H1 (cell line): Measurements from ENCODE around the gene PTPRD. TPM values are rescaled to one million over a fixed set of nuclear protein-coding genes. Genes with fewer than 3 reads are reported as not detected.

Experiments
- CHD7 ChIP-seq: fragments of 300-600 bp; sonication (generic); IDR thresholded peaks from 2 replicates; pipeline ENCODE4 v1.7.1; 2012; ENCODE audit warnings: low read length, moderate library complexity, mild to moderate bottlenecking, inconsistent platforms; ENCODE audit not compliant: insufficient replicate concordance
- CREB1 ChIP-seq: IDR thresholded peaks from 2 replicates; pipeline ENCODE4 v1.6.1; 2012; ENCODE audit warnings: inconsistent platforms
- E2F6 ChIP-seq: IDR thresholded peaks from 2 replicates; pipeline ENCODE4 v1.6.1; 2012; ENCODE audit warnings: inconsistent platforms
- GABPA ChIP-seq: IDR thresholded peaks from 2 replicates; pipeline ENCODE4 v1.6.1; 2011; ENCODE audit warnings: mild to moderate bottlenecking, low read length, moderate library complexity, borderline replicate concordance; ENCODE audit not compliant: insufficient read depth
- JUND ChIP-seq: IDR thresholded peaks from 2 replicates; pipeline ENCODE4 v1.6.1; 2011; ENCODE audit warnings: mild to moderate bottlenecking, improper control_type of control experiment, low read length
- KDM5A ChIP-seq: fragments of 200-600 bp; IDR thresholded peaks from 2 replicates; pipeline ENCODE4 v1.7.1; 2012; ENCODE audit warnings: mild to moderate bottlenecking, low read length, inconsistent platforms, mixed read lengths
- NRF1 ChIP-seq: IDR thresholded peaks from 2 replicates; pipeline ENCODE4 v1.6.1; 2011; ENCODE audit warnings: mild to moderate bottlenecking, low read depth, low read length, improper control_type of control experiment
- RFX5 ChIP-seq: IDR thresholded peaks from 2 replicates; pipeline ENCODE4 v1.6.1; 2011; ENCODE audit warnings: low read depth, low read length, improper control_type of control experiment, borderline replicate concordance
- SAP30 ChIP-seq: fragments of 300-600 bp; sonication (generic); IDR thresholded peaks from 2 replicates; pipeline ENCODE4 v1.7.1; 2012; ENCODE audit warnings: low read length, moderate library complexity, mild to moderate bottlenecking, inconsistent platforms; ENCODE audit not compliant: insufficient read depth, insufficient replicate concordance
- SP2 ChIP-seq: IDR thresholded peaks from 2 replicates; pipeline ENCODE4 v1.6.1; 2012; ENCODE audit warnings: mild to moderate bottlenecking, low read length, inconsistent platforms
- TAF1 ChIP-seq: IDR thresholded peaks from 2 replicates; pipeline ENCODE4 v1.6.1; 2011; ENCODE audit warnings: mild to moderate bottlenecking, low read depth, low read length
- TCF12 ChIP-seq: IDR thresholded peaks from 2 replicates; pipeline ENCODE4 v1.6.1; 2011; ENCODE audit warnings: low read depth, mild to moderate bottlenecking, low read length
- polyA plus RNA-seq, 7 experiments: library from polyadenylated mRNA; depleted of rRNA in 3 of 7; stranded (reverse) in 5 of 7; unstranded in 2 of 7; fragments of >200 nt in 5 of 7; fragments of 200-250 nt in 2 of 7; gene quantifications; 1 replicate in 5 of 7; 2 replicates in 1 of 7; 4 replicates in 1 of 7; pipeline versions ENCODE4 v1.2.1 to v1.2.3, GENCODE V29; 2011 to 2013; ENCODE audit warnings: missing spikeins in 2 of 7, mixed read lengths in 2 of 7
- total RNA-seq: library from RNA; stranded (reverse); fragmentation: NEBNext Ultra II Directional; extraction: Animal tissue kit (Norgen Biotek cat#: 25700); gene quantifications from 2 replicates; pipeline ENCODE4 v1.2.1, GENCODE V29; 2021

PTPRD gene
- total and polyA plus RNA-seq, 2 of the 8 experiments (the other 6 are each of a cell fraction or from before 2014, with no cell fraction given): 17.2 to 77.0 TPM

- TF ChIP-seq CHD7: no peak
- TF ChIP-seq NRF1: no peak
- TF ChIP-seq GABPA: no peak
- TF ChIP-seq E2F6: no peak
- no peak for TF ChIP-seq KDM5A
- TF ChIP-seq TAF1: no peak
- no peak for TF ChIP-seq RFX5
- TF ChIP-seq TCF12: no peak
- no peak for TF ChIP-seq SP2
- no peak for TF ChIP-seq JUND
- TF ChIP-seq CREB1: no peak
- no peak for TF ChIP-seq SAP30
These were observed 74.7 kb downstream of the PTPRD start (continued) for GRCh38 chr9:10538073-10538472.
